K562 (cell line): ENCODE measurements around the gene ANO8. TPM values are rescaled to one million over a fixed set of nuclear protein-coding genes. Genes with fewer than 3 reads are reported as not detected.
A peak's percentile ranks its signal among the peaks of the same experiment; 100 is the strongest.

Experiments used
- CCNT2 ChIP-seq: IDR thresholded peaks from 2 replicates; pipeline ENCODE4 v1.6.1; 2011; ENCODE audit warnings: borderline replicate concordance, low read depth, mild to moderate bottlenecking, moderate library complexity, mixed read lengths, low read length; ENCODE audit not compliant: insufficient read length; ENCODE audit errors: extremely low read depth
- GATAD2A ChIP-seq: fragments of 450-650 bp; IDR thresholded peaks from 2 replicates; pipeline ENCODE4 v1.6.1; 2017
- HNRNPH1 ChIP-seq: fragments of 200-400 bp; formaldehyde crosslinking; optimal IDR thresholded peaks from 2 replicates; pipeline ENCODE3; 2017; ENCODE audit warnings: low read depth, mild to moderate bottlenecking, low read length, moderate library complexity
- MGA ChIP-seq: fragments of 450-650 bp; IDR thresholded peaks from 2 replicates; pipeline ENCODE4 v1.6.1; 2016; ENCODE audit warnings: mild to moderate bottlenecking, moderate library complexity
- NELFE ChIP-seq: IDR thresholded peaks from 2 replicates; pipeline ENCODE4 v1.6.1; 2011; ENCODE audit warnings: mild to moderate bottlenecking; ENCODE audit not compliant: insufficient read depth, insufficient read length
- PHTF2 ChIP-seq: fragments of 250-450 bp; sonication (Bioruptor Pico); IDR thresholded peaks from 2 replicates; pipeline ENCODE4 v1.5.0; 2021; ENCODE audit warnings: mild to moderate bottlenecking
- TOE1 ChIP-seq, 2 experiments: fragments of 450-650 bp in 1 of 2; sonication (generic) in 1 of 2; formaldehyde crosslinking in 1 of 2; IDR thresholded peaks; 2 replicates each; pipeline versions ENCODE4 v1.7.1 to v1.8.0; 2016 to 2022; ENCODE audit warnings: borderline replicate concordance in 2 of 2, mild to moderate bottlenecking in 2 of 2, antibody characterized with exemption in 1 of 2, inconsistent platforms in 1 of 2, low read depth in 1 of 2, missing genetic modification reagents in 1 of 2, moderate library complexity in 1 of 2
- ZBED1 ChIP-seq: IDR thresholded peaks from 2 replicates; pipeline ENCODE4 v1.6.1; 2014
- ZNF41 ChIP-seq: fragments of 250-450 bp; sonication (Bioruptor Pico); conservative IDR thresholded peaks from 2 replicates; pipeline ENCODE4 v1.4.0; 2020; ENCODE audit warnings: mild to moderate bottlenecking
- ZNF766 ChIP-seq: fragments of 200-800 bp; sonication (Bioruptor generic); conservative IDR thresholded peaks from 2 replicates; pipeline ENCODE4 v1.6.1; 2016; ENCODE audit warnings: missing genetic modification characterization, missing compliant biosample characterization
- polyA plus RNA-seq, 8 experiments: library from polyadenylated mRNA; depleted of rRNA in 4 of 8; stranded (reverse) in 5 of 8; unstranded in 3 of 8; fragments of >200 nt; fragmentation: Nextera tagmentation in 2 of 8; fragmentation: Illumina TruSeq in 1 of 8; extraction: Ambion mirVana in 2 of 8; extraction: Trizol in 1 of 8; gene quantifications; 2 replicates each; pipeline versions ENCODE4 v1.2.1 to v1.2.3, GENCODE V29; 2011 to 2014; ENCODE audit warnings: inconsistent platforms in 1 of 8, missing spikeins in 1 of 8
- total RNA-seq, 7 experiments: library from RNA; depleted of rRNA in 6 of 7; stranded (reverse); fragments of >200 nt in 6 of 7; fragmentation: Illumina TruSeq in 2 of 7; extraction: Trizol in 2 of 7; gene quantifications; 2 replicates each; pipeline versions ENCODE4 v1.2.1 to v1.2.3, GENCODE V29; 2011 to 2021; ENCODE audit warnings: low replicate concordance in 1 of 7
- TF ChIP-seq, protein P1 (sequence below), 2 experiments: fragments of 450-650 bp; IDR thresholded peaks; 2 replicates each; pipeline ENCODE4 v1.6.1; 2018; ENCODE audit warnings: mild to moderate bottlenecking in 2 of 2, low read depth in 1 of 2; ENCODE audit not compliant: partially characterized antibody in 2 of 2

ANO8 gene
- total and polyA plus RNA-seq, 9 of the 15 experiments (the other 6 are each of a cell fraction or from before 2014, with no cell fraction given) = 0.07 to 7.6 (median 2.3) TPM; not detected in 1

GRCh38 chr19:17303167-17303939 is 31.3 kb downstream of the ANO8 start, which contains the start of gene ABHD8 (continued):
- TF ChIP-seq, protein P1, sequence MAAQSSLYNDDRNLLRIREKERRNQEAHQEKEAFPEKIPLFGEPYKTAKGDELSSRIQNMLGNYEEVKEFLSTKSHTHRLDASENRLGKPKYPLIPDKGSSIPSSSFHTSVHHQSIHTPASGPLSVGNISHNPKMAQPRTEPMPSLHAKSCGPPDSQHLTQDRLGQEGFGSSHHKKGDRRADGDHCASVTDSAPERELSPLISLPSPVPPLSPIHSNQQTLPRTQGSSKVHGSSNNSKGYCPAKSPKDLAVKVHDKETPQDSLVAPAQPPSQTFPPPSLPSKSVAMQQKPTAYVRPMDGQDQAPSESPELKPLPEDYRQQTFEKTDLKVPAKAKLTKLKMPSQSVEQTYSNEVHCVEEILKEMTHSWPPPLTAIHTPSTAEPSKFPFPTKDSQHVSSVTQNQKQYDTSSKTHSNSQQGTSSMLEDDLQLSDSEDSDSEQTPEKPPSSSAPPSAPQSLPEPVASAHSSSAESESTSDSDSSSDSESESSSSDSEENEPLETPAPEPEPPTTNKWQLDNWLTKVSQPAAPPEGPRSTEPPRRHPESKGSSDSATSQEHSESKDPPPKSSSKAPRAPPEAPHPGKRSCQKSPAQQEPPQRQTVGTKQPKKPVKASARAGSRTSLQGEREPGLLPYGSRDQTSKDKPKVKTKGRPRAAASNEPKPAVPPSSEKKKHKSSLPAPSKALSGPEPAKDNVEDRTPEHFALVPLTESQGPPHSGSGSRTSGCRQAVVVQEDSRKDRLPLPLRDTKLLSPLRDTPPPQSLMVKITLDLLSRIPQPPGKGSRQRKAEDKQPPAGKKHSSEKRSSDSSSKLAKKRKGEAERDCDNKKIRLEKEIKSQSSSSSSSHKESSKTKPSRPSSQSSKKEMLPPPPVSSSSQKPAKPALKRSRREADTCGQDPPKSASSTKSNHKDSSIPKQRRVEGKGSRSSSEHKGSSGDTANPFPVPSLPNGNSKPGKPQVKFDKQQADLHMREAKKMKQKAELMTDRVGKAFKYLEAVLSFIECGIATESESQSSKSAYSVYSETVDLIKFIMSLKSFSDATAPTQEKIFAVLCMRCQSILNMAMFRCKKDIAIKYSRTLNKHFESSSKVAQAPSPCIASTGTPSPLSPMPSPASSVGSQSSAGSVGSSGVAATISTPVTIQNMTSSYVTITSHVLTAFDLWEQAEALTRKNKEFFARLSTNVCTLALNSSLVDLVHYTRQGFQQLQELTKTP (IDR thresholded peaks at IDR 0.05; ENCODE audit: low read depth in 1 of 2, partially characterized antibody in 2 of 2) = no peak
- TF ChIP-seq GATAD2A (no peak), ZBED1 (no peak), CCNT2 (peak; percentile 53), HNRNPH1 (no peak), ZNF766 (no peak), NELFE (no peak), ZNF41 (no peak), PHTF2 (CRISPR knock-in tag) (no peak), MGA (peak; percentile 40; the same call in 1 of the 2 replicates), TOE1 (IDR thresholded peaks at IDR 0.05; ENCODE audit: borderline replicate concordance) (peak; percentile 87), TOE1 (CRISPR knock-in tag; IDR thresholded peaks at IDR 0.05; ENCODE audit: borderline replicate concordance, low read depth) (no peak)
